Activated naive CD4-positive, alpha-beta T cell treated with Interleukin-2 at 50 U/mL for 16 hours (primary cell): ENCODE results near the gene CERS5.
"Not testable (repeated sequence)": the region's sequence is repeated elsewhere in the genome, so short reads cannot be mapped to it uniquely, and the experiment has no call there.

Experiments
- DNase-seq: peaks from one replicate; pipeline ENCODE4 v3.0.0-alpha.2; 2020

The CERS5 gene

GRCh38 chr12:50101663-50102062 is 65.5 kb downstream of the CERS5 start:
- no peak for DNase-seq

- no peak for DNase-seq
These were observed 66.6 kb downstream of the CERS5 start for GRCh38 chr12:50100561-50100960.

GRCh38 chr12:50099302-50100008 is 67.7 kb downstream of the CERS5 start:
- DNase-seq: no peak

- no peak for DNase-seq
These were observed 69.2 kb downstream of the CERS5 start for GRCh38 chr12:50097952-50098351.

- DNase-seq: no peak
These were observed 76.8 kb downstream of the CERS5 start for GRCh38 chr12:50090391-50090790.

- no peak for DNase-seq
These were observed 77.4 kb downstream of the CERS5 start for GRCh38 chr12:50089730-50090129.

GRCh38 chr12:50088577-50089335 is 78.4 kb downstream of the CERS5 start:
- DNase-seq: peak; percentile 56

- DNase-seq: no peak
These were observed 79.2 kb downstream of the CERS5 start for GRCh38 chr12:50087995-50088394.

- no peak for DNase-seq
These were observed 80.0 kb downstream of the CERS5 start for GRCh38 chr12:50087151-50087550.

- DNase-seq: no peak
These were observed 81.0 kb downstream of the CERS5 start for GRCh38 chr12:50086148-50086547.

- no peak for DNase-seq
These were observed 81.5 kb downstream of the CERS5 start for GRCh38 chr12:50085615-50086072.

- DNase-seq: peak; percentile 88
These were observed 82.2 kb downstream of the CERS5 start, which contains the start of gene SMARCD1 for GRCh38 chr12:50084775-50085614. Gene SMARCD1, plus strand, starts transcription at chr12:50085342. Its CDS starts 28 bp downstream, at chr12:50085370.

GRCh38 chr12:50084409-50084774 is 82.8 kb downstream of the CERS5 start:
- DNase-seq: not testable (repeated sequence)

- no peak for DNase-seq
These were observed 83.9 kb downstream of the CERS5 start for GRCh38 chr12:50083301-50083700.

GRCh38 chr12:50082644-50083043 is 84.5 kb downstream of the CERS5 start:
- no peak for DNase-seq

- no peak for DNase-seq
These were observed 85.9 kb downstream of the CERS5 start for GRCh38 chr12:50081096-50081808.

- no peak for DNase-seq
These were observed 87.4 kb downstream of the CERS5 start for GRCh38 chr12:50079771-50080170.
